Measurements from ENCODE around the gene SLC44A1.

SLC44A1 gene

GRCh38 chr9:105466898-105467455 is 222.5 kb downstream of the SLC44A1 start:
- DNase-seq (ENCODE audit: low read depth in 3 of 3): no peak

- no peak for DNase-seq (ENCODE audit: low read depth in 3 of 3)
Measured at GRCh38 chr9:105468875-105469274, 224.4 kb downstream of the SLC44A1 start.

GRCh38 chr9:105473221-105473620 is 228.8 kb downstream of the SLC44A1 start:
- DNase-seq (ENCODE audit: low read depth in 3 of 3): no peak

GRCh38 chr9:105475302-105475701 is 230.9 kb downstream of the SLC44A1 start:
- no peak for DNase-seq (ENCODE audit: low read depth in 3 of 3)

- DNase-seq (ENCODE audit: low read depth in 3 of 3): no peak
Measured at GRCh38 chr9:105479846-105480245, 235.4 kb downstream of the SLC44A1 start.

- no peak for DNase-seq (ENCODE audit: low read depth in 3 of 3)
Measured at GRCh38 chr9:105483618-105484017, 239.2 kb downstream of the SLC44A1 start.

GRCh38 chr9:105484226-105484625 is 239.8 kb downstream of the SLC44A1 start:
- no peak for DNase-seq (ENCODE audit: low read depth in 3 of 3)

- DNase-seq (ENCODE audit: low read depth in 3 of 3): no peak
Measured at GRCh38 chr9:105485131-105485530, 240.7 kb downstream of the SLC44A1 start.
